ENCODE data around the gene GATD1.

GRCh38 chr11:727859-728748 lies 49.2 kb downstream of the GATD1 start:
- TF ChIP-seq, protein P1, sequence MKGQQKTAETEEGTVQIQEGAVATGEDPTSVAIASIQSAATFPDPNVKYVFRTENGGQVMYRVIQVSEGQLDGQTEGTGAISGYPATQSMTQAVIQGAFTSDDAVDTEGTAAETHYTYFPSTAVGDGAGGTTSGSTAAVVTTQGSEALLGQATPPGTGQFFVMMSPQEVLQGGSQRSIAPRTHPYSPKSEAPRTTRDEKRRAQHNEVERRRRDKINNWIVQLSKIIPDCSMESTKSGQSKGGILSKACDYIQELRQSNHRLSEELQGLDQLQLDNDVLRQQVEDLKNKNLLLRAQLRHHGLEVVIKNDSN (IDR thresholded peaks at IDR 0.05): peak; percentile 87
- TF ChIP-seq TAF1 (IDR thresholded peaks at IDR 0.05; ENCODE audit: low read depth) (0 out of 2 replicates have a peak, but pooled peaks have one; percentile 14), EP300 (IDR thresholded peaks at IDR 0.05; ENCODE audit: borderline replicate concordance) (peak; percentile 70), TEAD4 (IDR thresholded peaks at IDR 0.05) (no peak; the same call in 1 of the 2 replicates), REST (IDR thresholded peaks at IDR 0.05; ENCODE audit: low read depth) (no peak), CREB1 (IDR thresholded peaks at IDR 0.05; ENCODE audit: low read depth) (0 out of 2 replicates have a peak, but pooled peaks have one; percentile 12), YY1 (IDR thresholded peaks at IDR 0.05; ENCODE audit: low read depth) (peak; percentile 24; the same call in 1 of the 2 replicates), RAD21 (IDR thresholded peaks at IDR 0.05; ENCODE audit: low read depth) (peak; percentile 84), ZBTB7A (IDR thresholded peaks at IDR 0.05; ENCODE audit: low read depth) (peak; percentile 80), EGR1 (IDR thresholded peaks at IDR 0.05) (peak; percentile 96), NFIC (IDR thresholded peaks at IDR 0.05) (peak; percentile 78), CEBPB (IDR thresholded peaks at IDR 0.05) (no peak), FOXM1 (IDR thresholded peaks at IDR 0.05; ENCODE audit: borderline replicate concordance, low read depth) (peak; percentile 15; the same call in 1 of the 2 replicates)
- TF ChIP-seq, protein P2, sequence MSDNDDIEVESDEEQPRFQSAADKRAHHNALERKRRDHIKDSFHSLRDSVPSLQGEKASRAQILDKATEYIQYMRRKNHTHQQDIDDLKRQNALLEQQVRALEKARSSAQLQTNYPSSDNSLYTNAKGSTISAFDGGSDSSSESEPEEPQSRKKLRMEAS (IDR thresholded peaks at IDR 0.05): peak; percentile 77
